Body of pancreas (tissue), 4 donors: Measurements from ENCODE around the gene ATP8B4.
"Not testable (repeated sequence)": the region's sequence is repeated elsewhere in the genome, so short reads cannot be mapped to it uniquely, and the experiment has no call there.

Source experiments
- CTCF ChIP-seq, 7 experiments: fragments of 450-650 bp in 4 of 7; fragments of 200-600 bp in 3 of 7; sonication (generic) in 3 of 7; IDR thresholded peaks; one replicate each; pipeline ENCODE4 v1.5.1; 2016 to 2019; ENCODE audit warnings: antibody characterized with exemption in 7 of 7
- POLR2A ChIP-seq, 3 donors: fragments of 450-650 bp; IDR thresholded peaks; one replicate each; pipeline ENCODE4 v1.6.1; 2016; ENCODE audit warnings: antibody characterized with exemption in 3 of 3, mild to moderate bottlenecking in 2 of 3

GRCh38 chr15:49963033-49963772 lies 155.8 kb downstream of the ATP8B4 start:
- not testable (repeated sequence) for TF ChIP-seq POLR2A, CTCF (IDR thresholded peaks at IDR 0.05)
